Right lobe of liver (tissue), 4 donors: ENCODE results near the gene HMG20B.

Source experiments
- POLR2A ChIP-seq: fragments of 450-650 bp; IDR thresholded peaks from one replicate; pipeline ENCODE4 v1.6.1; 2017; ENCODE audit warnings: antibody characterized with exemption, mild to moderate bottlenecking
- TF ChIP-seq, protein P1 (sequence below), 4 donors: fragments of 200-600 bp in 3 of 4; fragments of 450-650 bp in 1 of 4; IDR thresholded peaks; one replicate each; pipeline versions ENCODE4 v1.5.1 to v1.8.0; 2016 to 2022; ENCODE audit warnings: antibody characterized with exemption in 4 of 4, mild to moderate bottlenecking in 2 of 4
- donor health status: DM: no; HTN: no; CAD: no.
- donor health status: DM: no; HTN: no; CAD: no.
- donor health status: DM: no; HTN: yes; CAD: no.

DNA sequence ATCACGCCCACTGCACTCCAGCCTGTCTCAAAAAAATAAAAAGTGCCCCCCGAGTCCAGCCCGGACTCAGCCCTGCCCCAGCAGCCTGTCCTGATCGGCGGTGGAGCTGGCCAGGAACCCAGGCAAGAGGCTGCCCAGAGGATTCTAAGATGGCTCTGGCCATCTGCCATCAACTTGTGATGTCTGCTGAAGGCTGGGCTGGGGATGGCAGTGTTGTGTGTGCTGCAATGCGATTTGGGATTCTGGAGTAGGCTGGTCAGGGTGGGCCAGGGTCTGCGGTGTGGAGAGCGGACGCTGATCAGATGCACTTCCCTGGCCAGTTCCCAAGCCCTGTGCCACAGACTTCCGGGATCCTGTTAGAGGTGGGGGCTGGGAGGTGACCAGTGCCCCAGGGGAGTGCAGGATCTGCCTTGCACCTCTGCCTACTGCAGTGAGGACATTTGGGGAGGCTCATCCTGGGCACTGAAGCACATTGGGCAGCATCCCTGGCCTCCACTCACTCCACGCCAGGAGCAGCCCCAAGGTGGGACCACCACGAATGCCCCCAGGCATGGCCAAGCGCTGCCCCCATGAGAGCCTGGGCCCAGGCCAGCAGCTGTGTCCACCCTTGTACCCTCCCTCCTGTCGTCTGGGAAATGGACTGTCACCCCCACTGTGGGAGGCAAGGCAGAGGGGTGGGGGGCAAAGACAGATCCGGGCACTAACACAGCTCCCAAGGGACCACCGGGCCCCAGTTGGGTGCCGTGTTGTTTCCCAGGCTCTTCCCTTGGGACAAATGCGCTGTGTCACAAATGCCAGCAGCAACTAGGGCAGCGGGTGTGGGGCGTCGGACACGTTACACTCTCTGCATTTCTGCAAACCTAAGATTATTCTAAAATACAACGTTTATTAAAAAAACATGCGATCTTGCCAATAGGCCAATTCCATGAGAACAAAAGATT, 37.3 kb downstream of the HMG20B start:
- TF ChIP-seq, protein P1, sequence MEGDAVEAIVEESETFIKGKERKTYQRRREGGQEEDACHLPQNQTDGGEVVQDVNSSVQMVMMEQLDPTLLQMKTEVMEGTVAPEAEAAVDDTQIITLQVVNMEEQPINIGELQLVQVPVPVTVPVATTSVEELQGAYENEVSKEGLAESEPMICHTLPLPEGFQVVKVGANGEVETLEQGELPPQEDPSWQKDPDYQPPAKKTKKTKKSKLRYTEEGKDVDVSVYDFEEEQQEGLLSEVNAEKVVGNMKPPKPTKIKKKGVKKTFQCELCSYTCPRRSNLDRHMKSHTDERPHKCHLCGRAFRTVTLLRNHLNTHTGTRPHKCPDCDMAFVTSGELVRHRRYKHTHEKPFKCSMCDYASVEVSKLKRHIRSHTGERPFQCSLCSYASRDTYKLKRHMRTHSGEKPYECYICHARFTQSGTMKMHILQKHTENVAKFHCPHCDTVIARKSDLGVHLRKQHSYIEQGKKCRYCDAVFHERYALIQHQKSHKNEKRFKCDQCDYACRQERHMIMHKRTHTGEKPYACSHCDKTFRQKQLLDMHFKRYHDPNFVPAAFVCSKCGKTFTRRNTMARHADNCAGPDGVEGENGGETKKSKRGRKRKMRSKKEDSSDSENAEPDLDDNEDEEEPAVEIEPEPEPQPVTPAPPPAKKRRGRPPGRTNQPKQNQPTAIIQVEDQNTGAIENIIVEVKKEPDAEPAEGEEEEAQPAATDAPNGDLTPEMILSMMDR (IDR thresholded peaks at IDR 0.05), result no peak
- TF ChIP-seq POLR2A, result no peak
